HG02852 (cell line): ENCODE results near the gene KCNK7.

Source experiments
- ATAC-seq: cut with Tn5 transposase; IDR thresholded peaks from one replicate; pipeline ENCODE4 v1.9.1; 2021; ENCODE audit warnings: mild to moderate bottlenecking, moderate library complexity; ENCODE audit not compliant: unreplicated experiment

Gene KCNK7

DNA sequence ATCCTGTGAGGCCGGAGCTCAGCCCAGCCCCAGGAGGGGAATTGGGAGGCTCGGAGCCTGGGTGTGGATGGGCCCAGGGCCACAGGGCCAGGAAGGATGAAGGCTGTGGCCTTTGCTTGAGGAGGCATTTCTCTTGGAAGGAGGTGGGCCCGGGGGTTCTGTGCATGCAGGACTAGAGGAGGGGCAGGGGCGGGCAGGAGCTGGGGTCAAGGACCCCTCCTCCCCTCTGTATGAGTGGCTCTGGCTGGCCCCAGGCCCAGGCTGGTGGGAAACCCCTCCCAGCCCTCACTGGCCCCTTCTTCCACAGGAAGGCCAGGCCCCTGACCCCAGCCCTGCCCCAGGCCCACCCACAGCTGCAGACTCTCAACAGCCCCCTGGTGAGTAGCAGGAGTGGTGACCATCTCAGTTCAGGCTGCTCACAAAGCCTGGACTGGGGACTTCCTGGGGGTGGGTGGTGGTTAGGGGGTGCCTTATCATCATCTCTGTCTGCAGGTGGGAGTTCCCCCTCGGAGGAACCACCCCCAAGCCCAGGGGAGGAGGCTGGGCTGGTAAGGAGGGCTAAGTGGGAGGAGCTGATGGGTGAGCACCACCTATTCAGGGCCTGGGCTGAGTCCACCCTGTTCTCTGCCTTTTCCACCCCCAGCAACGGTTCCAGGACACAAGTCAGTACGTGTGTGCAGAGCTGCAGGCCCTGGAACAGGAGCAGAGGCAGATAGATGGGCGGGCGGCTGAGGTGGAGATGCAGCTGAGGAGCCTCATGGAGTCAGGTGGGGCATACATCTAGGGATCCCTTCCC is 6.0 kb downstream of the KCNK7 start:
- ATAC-seq = no peak

DNA sequence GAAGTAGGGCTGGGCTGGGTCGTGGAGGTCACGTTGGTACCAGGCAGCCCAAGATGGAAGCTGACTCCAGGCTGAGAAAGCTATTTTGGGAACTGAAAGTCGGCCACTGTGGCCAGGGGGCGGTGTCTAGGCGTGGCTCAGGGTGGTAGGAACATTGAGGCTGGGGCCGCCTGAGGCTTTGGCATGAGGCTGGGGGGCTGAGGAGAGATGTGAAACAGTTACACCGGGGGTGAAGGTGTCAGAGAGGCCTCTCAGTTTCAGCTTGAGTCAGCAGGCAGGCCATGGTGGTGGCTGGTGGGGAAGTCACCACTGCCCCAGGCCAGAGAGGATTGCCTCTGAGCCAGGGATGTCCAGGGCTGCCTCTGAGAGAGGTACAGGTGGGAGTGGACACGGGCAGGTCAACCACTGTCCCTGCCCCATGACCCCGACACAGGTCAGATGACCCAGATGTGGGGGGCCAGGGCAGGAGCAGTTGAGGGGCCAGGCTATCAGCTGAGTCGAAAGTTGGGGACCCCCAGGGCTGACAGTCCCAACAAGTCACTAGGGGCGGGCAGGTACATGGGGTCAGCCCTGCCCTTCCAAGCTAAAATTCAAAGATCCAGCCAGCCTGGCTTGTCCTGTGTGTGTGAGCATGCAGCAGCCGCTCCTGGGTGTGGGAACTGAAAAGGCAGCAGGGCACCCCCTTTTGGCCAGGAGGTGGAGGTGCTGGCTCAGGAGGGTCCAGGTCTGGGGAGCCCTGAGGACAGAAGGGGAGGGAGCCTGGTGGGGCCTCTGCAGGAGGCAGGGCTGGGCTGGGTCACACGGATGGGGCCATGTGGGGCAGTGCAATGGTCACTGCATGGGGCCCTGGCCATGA is 7.2 kb downstream of the KCNK7 start:
- peak; percentile 76 for ATAC-seq

DNA sequence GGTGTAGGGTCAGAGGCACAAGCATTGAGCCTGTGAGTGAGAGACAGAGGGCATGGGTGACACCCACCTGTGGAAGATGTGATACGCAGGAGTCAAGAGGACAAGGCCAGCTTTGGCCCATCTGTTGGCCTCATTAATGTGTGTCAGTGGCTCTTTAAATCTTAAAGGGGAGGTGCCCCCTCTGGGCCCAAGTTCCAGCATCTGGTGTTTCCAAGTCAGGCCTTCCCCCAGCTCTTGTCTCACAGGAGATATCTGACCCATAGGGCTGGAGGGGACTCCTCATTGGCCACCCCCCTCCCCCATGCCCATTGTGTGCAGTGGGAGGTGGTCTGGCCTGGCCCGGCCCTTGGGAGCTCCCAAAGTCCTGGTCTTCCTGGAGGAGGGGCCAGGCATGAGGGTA is 8.9 kb downstream of the KCNK7 start:
- ATAC-seq = no peak

DNA sequence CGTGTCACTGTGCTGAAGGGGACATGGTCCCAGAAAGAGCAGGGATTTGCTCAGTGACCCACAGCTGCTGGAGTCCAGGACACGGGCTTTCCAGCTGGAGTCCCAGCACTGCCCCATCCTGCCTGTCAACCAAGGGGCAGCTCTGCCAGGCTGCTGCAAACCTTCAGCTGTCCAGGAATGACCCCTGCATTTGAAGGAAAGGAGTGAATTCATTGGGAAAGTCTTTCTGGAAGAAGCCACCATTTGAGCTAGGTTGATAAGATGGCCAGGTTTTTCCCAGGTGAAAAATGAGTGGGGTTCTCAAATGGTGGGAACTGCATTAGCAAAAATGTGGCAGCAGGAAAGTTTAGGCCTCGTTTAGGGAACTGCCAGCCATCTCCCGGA is 9.4 kb downstream of the KCNK7 start:
- ATAC-seq = no peak

GRCh38 chr11:65585396-65586246 is 10.0 kb downstream of the KCNK7 start:
- ATAC-seq = no peak

GRCh38 chr11:65584723-65585171 is 10.9 kb downstream of the KCNK7 start:
- no peak for ATAC-seq

DNA sequence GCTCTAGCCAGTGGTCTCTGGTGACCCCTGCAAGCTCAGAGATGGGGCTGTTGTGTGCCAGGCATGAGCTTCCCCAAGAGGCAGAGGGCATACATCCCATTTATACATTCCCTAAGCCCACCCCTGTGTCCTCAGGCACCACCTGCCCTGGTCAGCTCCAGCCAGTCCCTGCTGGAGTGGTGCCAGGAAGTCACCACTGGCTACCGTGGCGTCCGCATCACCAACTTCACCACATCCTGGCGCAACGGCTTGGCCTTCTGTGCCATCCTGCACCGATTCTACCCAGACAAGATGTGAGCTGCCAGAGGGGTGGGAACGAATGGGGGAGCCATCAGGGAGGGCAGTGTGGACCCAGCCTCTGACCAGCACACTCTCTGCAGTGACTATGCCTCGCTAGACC is 11.5 kb downstream of the KCNK7 start:
- no peak for ATAC-seq

DNA sequence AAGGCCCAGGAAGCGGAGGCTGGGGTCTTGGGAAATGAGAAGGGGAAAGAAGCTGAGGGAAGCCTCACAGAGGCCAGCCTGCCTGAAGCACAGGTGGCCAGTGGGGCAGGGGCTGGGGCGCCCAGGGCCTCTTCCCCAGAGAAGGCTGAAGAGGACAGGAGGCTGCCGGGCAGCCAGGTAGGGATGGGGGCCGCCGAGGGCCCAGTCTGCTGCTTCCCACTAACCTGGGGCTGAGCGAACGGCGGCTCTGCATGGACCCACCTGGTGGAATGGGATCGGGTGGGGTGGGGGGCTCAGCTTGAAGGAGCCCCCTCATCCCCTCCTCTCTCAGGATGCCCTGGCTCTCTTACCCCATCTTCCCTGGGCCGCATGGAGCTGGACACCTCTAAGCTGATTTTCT is 12.0 kb downstream of the KCNK7 start:
- no peak for ATAC-seq

DNA sequence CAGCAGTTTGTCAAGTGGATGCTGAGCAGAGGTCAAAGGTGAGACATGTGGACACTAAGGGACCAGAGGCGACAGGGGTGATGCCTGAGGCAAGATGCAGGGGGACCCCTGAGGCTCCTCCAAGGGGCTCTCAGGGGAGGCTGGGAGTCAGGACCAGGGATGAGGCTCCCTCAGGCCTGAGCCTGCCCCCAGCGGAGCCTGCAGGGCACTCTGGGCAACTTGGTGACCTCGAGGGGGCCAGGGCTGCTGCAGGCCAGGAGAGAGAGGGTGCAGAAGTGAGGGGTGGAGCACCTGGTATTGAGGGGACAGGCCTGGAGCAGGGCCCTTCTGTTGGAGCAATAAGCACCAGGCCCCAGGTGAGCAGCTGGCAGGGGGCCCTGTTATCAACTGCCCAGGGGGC is 13.7 kb downstream of the KCNK7 start:
- ATAC-seq = no peak

GRCh38 chr11:65580756-65581155 is 14.8 kb downstream of the KCNK7 start:
- ATAC-seq = no peak

GRCh38 chr11:65580031-65580692 is 15.4 kb downstream of the KCNK7 start:
- no peak for ATAC-seq

- no peak for ATAC-seq
Observed at GRCh38 chr11:65579291-65579690, 16.3 kb downstream of the KCNK7 start.

GRCh38 chr11:65578667-65579066 is 16.9 kb downstream of the KCNK7 start:
- ATAC-seq = no peak

GRCh38 chr11:65578134-65578533 is 17.5 kb downstream of the KCNK7 start:
- no peak for ATAC-seq

DNA sequence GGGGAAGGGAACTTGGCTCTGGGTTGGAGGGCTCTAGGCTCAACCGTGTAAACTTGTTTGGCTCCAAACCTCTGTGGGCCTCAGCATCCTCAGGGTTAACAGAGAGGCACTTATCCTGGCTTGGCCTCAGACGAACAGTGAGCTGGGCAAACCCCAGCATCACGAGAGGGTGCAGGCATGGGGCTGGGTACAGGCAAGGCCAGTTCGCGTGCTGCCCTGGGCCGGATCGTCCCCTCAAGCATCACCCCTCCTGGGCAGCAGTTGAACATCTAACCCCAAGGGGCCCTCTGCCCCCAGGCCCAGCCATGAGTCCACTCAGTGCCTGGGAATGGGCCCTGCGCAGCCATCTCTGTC is 17.9 kb downstream of the KCNK7 start:
- no peak for ATAC-seq

GRCh38 chr11:65576867-65577755 is 18.5 kb downstream of the KCNK7 start:
- ATAC-seq = no peak

DNA sequence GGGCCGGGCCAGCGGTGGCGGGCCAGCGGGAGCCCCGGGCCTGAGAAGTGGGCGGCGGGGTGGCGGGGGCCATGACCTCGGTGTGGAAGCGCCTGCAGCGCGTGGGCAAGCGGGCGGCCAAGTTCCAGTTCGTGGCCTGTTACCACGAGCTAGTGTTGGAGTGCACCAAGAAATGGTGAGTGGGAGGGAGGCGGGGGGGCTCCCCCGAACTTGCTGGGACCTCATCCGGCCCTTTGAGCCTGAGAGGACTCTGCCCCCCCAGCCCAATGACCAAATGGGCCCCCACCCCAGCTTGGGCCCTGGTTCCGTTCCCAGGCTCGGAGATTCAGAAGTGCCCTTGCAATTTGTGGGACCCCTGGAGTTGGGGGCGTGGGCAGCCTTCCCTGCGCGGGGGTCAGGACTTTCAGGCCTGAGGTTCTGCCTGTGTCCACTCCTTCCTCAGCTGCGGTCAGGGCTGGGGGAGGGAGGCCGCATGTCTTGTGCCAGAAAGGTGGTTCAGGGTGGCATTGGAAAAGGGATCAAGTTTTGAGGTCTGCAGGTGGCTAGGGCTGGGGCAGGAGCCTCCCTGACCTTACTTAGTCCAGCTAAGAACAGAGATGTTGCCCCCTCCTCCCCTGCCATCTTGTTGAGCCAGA is 19.3 kb downstream of the KCNK7 start:
- ATAC-seq = no peak

DNA sequence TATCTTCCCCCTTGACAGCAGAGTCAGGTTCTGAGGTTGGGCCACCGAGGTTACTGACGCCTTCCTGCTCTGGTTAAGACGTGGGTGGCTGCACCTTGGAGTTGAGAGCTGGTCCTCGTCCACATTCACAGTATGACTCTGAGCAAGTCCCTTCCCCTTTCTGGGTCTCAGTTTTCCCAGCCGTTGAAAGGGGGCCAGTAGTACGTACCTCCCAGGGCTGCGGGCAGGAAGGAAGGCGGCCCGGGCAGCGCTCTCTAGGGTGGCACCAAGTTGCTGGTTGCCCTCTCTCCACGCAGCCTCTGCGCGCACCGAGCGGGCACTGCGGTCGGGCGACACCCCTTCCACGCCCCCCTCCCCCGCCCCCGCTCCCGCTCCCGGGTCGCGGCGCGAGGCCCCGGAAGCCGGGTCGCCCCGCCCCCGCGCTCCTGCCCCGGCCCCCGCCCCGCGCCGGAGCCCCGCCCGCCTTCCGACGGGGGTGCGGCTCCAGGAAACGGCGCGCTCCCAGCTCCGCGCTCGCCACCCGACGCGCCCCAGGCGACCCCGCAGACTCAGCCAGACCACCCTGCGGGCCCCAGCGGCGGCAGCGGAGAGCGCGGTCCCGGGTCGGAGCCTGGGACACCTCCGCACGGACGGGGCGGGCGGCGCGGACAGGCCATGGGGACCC is 19.9 kb downstream of the KCNK7 start, which contains the start of gene EHBP1L1:
Gene EHBP1L1 (plus strand): TSS at position 486 of the 664 bp plus-strand sequence. CDS start 250 bp downstream, outside the sequence.
- peak; percentile 27 for ATAC-seq
